Measurements from ENCODE around the gene CHD9NB.

The CHD9NB gene

GRCh38 chr16:53052519-53053501, at the start of gene CHD9NB:
Gene CHD9NB, minus strand, starts transcription at chr16:53052897. Its CDS starts 8,739 bp downstream, at chr16:53044158.
- DNase-seq: no peak

GRCh38 chr16:53100889-53101288, 48.2 kb upstream of the CHD9NB start:
- DNase-seq: no peak

- no peak for DNase-seq
Measured at GRCh38 chr16:53100131-53100748, 47.5 kb upstream of the CHD9NB start.

GRCh38 chr16:53099318-53100130, 46.8 kb upstream of the CHD9NB start:
- peak; percentile 98 for DNase-seq

GRCh38 chr16:53098526-53099317, 46.0 kb upstream of the CHD9NB start:
- peak; percentile 64 for DNase-seq

GRCh38 chr16:53097190-53097589, 44.5 kb upstream of the CHD9NB start:
- no peak for DNase-seq

- DNase-seq: peak; percentile 81
Measured at GRCh38 chr16:53094013-53094630, 41.4 kb upstream of the CHD9NB start.

- DNase-seq: no peak
Measured at GRCh38 chr16:53093162-53093744, 40.6 kb upstream of the CHD9NB start.

- no peak for DNase-seq
Measured at GRCh38 chr16:53092284-53092683, 39.6 kb upstream of the CHD9NB start.

GRCh38 chr16:53091466-53092211, 38.9 kb upstream of the CHD9NB start:
- no peak for DNase-seq

GRCh38 chr16:53090591-53091411, 38.1 kb upstream of the CHD9NB start:
- no peak for DNase-seq

- DNase-seq: no peak
Measured at GRCh38 chr16:53090286-53090590, 37.5 kb upstream of the CHD9NB start.

GRCh38 chr16:53089434-53090285, 37.0 kb upstream of the CHD9NB start:
- DNase-seq: no peak

- no peak for DNase-seq
Measured at GRCh38 chr16:53087101-53087500, 34.4 kb upstream of the CHD9NB start.

GRCh38 chr16:53085931-53086421, 33.3 kb upstream of the CHD9NB start:
- DNase-seq: no peak

- DNase-seq: no peak
Measured at GRCh38 chr16:53085369-53085843, 32.7 kb upstream of the CHD9NB start.

GRCh38 chr16:53084746-53085334, 32.1 kb upstream of the CHD9NB start:
- DNase-seq: no peak

GRCh38 chr16:53084141-53084541, 31.4 kb upstream of the CHD9NB start:
- no peak for DNase-seq
